Peyer's patch (tissue), 4 donors: ENCODE results near the gene HAND1. TPM values are rescaled to one million over a fixed set of nuclear protein-coding genes. Genes with fewer than 3 reads are reported as not detected.

ENCODE experiments used
- DNase-seq, 3 donors: peaks; one replicate each; pipeline ENCODE4 v3.0.0-alpha.2; 2017 to 2019
- H3K27ac ChIP-seq, 4 donors: fragments of 200-600 bp; sonication (generic); one replicate each; pipeline ENCODE4 v1.5.1; 2016 to 2019
- H3K27me3 ChIP-seq, 2 donors: fragments of 200-600 bp; sonication (generic); one replicate each; pipeline ENCODE4 v1.5.1; 2019
- H3K36me3 ChIP-seq, 3 donors: fragments of 200-600 bp; sonication (generic); one replicate each; pipeline ENCODE4 v1.5.1; 2016 to 2019
- H3K4me1 ChIP-seq, 4 donors: fragments of 200-600 bp; sonication (generic); one replicate each; pipeline ENCODE4 v1.5.1; 2016 to 2019
- H3K4me3 ChIP-seq, 4 donors: fragments of 200-600 bp; sonication (generic); 1 replicate in 3 of 4; 2 replicates in 1 of 4; pipeline ENCODE4 v1.5.1; 2016 to 2019; ENCODE audit warnings: mild to moderate bottlenecking in 1 of 4
- H3K9me3 ChIP-seq, 4 donors: fragments of 200-600 bp; sonication (generic); one replicate each; pipeline ENCODE4 v1.5.1; 2016 to 2019; ENCODE audit warnings: mild to moderate bottlenecking in 1 of 4
- POLR2A ChIP-seq, 2 donors: fragments of 450-650 bp; IDR thresholded peaks; one replicate each; pipeline ENCODE4 v1.5.1; 2017; ENCODE audit warnings: antibody characterized with exemption in 2 of 2, mild to moderate bottlenecking in 2 of 2, moderate library complexity in 2 of 2
- total RNA-seq, 4 donors: library from RNA; depleted of rRNA; stranded (reverse); fragments of >200 nt; gene quantifications; one replicate each; pipeline ENCODE4 v1.1.0, GENCODE V29; 2016
- TF ChIP-seq, protein P1 (sequence below), 6 experiments: fragments of 450-650 bp in 4 of 6; fragments of 200-600 bp in 2 of 6; sonication (generic) in 1 of 6; IDR thresholded peaks; one replicate each; pipeline ENCODE4 v1.5.1; 2017 to 2019; ENCODE audit warnings: antibody characterized with exemption in 6 of 6, mild to moderate bottlenecking in 3 of 6, moderate library complexity in 1 of 6

Gene HAND1
- total RNA-seq, 4 donors from 2014 or later: 0.54 to 1.8 TPM; not detected in 2

DNA sequence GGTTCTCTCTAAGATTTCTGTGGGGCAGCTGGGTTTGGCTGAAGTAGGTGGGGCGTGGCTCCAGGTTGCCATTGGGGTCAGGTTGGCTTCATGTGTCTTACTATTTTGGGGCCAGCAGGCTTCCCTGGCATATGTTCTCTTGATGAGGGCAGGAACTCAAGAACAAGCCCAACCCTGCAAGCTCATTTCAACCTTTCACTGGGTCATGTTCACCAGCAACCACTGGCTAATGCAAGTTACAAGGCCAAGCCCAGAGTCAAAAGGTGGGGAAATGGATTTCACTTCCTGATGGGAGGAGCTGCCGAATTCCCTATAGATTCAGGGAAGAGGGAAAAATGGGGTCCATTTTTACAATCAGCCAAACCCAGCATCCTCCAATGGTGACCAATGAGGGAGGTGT lies 34.0 kb upstream of the HAND1 start:
- no peak overlapping the region for H3K4me3 ChIP-seq
- H3K4me1 ChIP-seq: no peaks in the 10 kb centered on the region
- TF ChIP-seq, protein P1, sequence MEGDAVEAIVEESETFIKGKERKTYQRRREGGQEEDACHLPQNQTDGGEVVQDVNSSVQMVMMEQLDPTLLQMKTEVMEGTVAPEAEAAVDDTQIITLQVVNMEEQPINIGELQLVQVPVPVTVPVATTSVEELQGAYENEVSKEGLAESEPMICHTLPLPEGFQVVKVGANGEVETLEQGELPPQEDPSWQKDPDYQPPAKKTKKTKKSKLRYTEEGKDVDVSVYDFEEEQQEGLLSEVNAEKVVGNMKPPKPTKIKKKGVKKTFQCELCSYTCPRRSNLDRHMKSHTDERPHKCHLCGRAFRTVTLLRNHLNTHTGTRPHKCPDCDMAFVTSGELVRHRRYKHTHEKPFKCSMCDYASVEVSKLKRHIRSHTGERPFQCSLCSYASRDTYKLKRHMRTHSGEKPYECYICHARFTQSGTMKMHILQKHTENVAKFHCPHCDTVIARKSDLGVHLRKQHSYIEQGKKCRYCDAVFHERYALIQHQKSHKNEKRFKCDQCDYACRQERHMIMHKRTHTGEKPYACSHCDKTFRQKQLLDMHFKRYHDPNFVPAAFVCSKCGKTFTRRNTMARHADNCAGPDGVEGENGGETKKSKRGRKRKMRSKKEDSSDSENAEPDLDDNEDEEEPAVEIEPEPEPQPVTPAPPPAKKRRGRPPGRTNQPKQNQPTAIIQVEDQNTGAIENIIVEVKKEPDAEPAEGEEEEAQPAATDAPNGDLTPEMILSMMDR (IDR thresholded peaks at IDR 0.05): no peak
- no peaks in the 10 kb centered on the region for H3K36me3 ChIP-seq
- H3K27ac ChIP-seq: no peak overlapping the region
- no peak for DNase-seq
- H3K27me3 ChIP-seq: no peaks in the 10 kb centered on the region
- H3K9me3 ChIP-seq: no peaks in the 10 kb centered on the region

DNA sequence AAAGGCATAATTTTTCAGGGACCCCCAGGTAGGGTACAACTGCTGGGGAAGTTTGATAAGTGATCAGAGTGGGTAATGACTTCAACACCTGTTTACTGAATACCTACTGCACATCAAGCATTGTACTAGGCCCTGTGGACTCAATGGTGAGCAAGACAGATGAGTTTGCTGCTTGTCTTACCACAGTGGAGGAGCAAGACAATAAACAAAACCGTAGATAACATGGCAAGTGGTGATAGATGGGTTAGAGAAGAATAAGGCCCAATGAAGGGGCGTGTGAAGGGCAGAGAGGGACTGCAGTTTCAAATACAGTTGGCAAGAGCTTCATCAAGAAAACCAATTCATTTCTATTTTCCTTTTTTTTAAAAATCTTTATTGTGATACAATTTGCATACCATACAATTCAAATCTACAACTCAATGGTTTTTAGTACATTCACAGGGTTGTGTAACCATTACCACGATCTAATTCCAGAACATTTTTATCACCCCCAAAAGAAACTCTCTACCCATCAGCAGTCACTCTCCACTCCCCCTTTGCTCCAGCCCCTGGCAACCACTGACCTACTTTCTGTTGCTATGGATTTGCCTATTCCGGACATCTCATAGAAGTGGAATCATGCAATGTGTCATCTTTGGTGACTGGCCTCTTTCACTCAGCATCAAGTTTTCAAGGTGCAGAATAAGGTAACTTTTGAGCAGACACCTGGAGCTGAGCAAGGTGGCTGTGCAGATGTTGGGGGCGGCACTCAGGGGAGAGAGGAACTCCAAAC lies 31.9 kb upstream of the HAND1 start:
- Histone ChIP-seq H3K9me3 (no peaks in the 10 kb centered on the region), H3K4me1 (no peaks in the 10 kb centered on the region), H3K27me3 (no peaks in the 10 kb centered on the region), H3K27ac (no peak overlapping the region), H3K4me3 (no peak overlapping the region), H3K36me3 (no peaks in the 10 kb centered on the region)
- DNase-seq: no peak
- no peak for TF ChIP-seq POLR2A (IDR thresholded peaks at IDR 0.05)
- TF ChIP-seq, protein P1 (IDR thresholded peaks at IDR 0.05): no peak

DNA sequence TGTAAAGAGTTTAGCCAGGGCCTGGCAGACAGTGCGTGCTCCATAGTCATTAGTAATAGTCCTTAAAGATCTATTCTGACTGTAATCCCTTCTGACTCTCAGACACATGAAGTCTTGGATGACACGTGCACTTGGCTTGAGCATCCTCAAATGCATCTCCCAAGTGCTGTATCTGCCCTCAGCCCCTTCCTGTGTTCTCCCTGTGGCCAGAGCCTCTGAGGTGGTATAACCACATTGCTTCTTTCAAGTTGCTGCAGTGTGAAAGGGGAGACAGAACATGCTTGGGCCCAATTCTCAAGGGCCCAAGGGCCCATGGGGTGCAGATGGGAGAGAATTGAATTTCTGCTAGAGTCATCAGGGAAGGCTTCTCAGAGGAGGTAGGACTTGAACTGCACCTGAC lies 30.1 kb upstream of the HAND1 start:
- no peak for TF ChIP-seq POLR2A (IDR thresholded peaks at IDR 0.05)
- TF ChIP-seq, protein P1 (IDR thresholded peaks at IDR 0.05): no peak
- H3K4me3 ChIP-seq: no peak overlapping the region
- no peaks in the 10 kb centered on the region for H3K36me3 ChIP-seq
- H3K9me3 ChIP-seq: no peaks in the 10 kb centered on the region
- H3K27me3 ChIP-seq: no peaks in the 10 kb centered on the region
- H3K27ac ChIP-seq: no peak overlapping the region
- no peaks in the 10 kb centered on the region for H3K4me1 ChIP-seq
- no peak for DNase-seq

DNA sequence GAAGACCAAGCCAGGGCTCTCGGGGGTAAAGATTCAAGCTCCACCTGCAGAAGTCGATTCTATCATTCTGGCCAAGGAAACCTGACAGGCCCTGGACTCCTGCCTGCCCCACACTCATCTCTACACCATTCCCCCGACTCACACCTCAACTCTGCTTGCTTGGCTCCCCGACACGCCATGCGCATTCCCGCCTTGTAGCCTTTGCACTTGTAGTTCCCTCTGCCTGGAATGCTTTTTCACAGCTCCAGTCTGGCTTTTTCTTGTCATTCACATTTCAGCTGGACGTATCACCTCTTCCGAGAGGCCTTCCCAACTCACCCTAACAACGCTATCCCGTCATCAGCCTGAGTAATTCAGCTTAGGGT lies 28.7 kb upstream of the HAND1 start:
- H3K4me1 ChIP-seq: peaks cover 0 to 6% (median 0%) of the 10 kb centered on the region in 4 donors
- H3K27me3 ChIP-seq: no peaks in the 10 kb centered on the region
- DNase-seq: no peak
- no peaks in the 10 kb centered on the region for H3K9me3 ChIP-seq
- H3K4me3 ChIP-seq: no peak overlapping the region
- TF ChIP-seq, protein P1 (IDR thresholded peaks at IDR 0.05): no peak
- TF ChIP-seq POLR2A (IDR thresholded peaks at IDR 0.05): no peak
- H3K36me3 ChIP-seq: no peaks in the 10 kb centered on the region
- H3K27ac ChIP-seq: no peak overlapping the region

DNA sequence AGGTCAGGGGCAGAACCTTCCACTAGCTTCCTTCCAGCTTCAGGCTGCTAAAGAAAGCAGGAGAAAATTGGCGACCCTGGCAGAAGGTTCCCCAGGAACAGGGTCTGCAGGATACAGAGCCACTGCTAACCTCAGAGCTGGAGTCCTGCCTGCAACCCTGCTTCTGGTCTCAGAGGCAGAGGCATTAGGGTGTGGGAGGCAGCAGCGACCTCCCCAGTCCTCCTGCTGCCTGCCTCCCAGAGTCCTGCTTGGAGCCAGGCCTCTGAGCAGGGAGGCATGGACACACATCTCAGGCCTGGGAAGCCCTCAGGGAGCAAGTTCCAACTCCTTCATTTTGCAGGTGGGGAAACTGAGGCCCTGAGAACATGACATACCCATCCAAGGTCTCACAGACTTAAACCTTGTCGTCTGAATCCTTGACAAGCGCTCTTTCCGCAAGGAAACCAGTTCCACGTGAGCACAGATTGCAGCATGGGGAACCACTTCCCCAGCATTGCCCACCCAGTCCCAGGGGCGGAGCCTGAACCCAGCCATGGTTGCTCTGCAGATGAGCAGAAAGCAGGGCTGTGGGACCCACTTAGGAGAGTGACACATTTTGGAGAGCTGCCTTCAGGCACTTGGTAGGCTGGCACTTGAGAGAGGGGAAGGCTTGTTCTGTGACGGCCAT lies 28.2 kb upstream of the HAND1 start:
- H3K27me3 ChIP-seq: no peaks in the 10 kb centered on the region
- no peak for DNase-seq
- TF ChIP-seq, protein P1 (IDR thresholded peaks at IDR 0.05): no peak
- no peak for TF ChIP-seq POLR2A (IDR thresholded peaks at IDR 0.05)

More for the DNA sequence above, 28.2 kb upstream of the HAND1 start:
- H3K4me3 ChIP-seq: no peak overlapping the region
- H3K4me1 ChIP-seq: peaks cover 0 to 6% (median 0%) of the 10 kb centered on the region in 4 donors
- H3K36me3 ChIP-seq: no peaks in the 10 kb centered on the region
- no peaks in the 10 kb centered on the region for H3K9me3 ChIP-seq
- H3K27ac ChIP-seq: no peak overlapping the region
